Fibroblast of lung (primary cell): ENCODE measurements around the gene SELENOI. TPM values are rescaled to one million over a fixed set of nuclear protein-coding genes. Genes with fewer than 3 reads are reported as not detected.

ENCODE experiments used
- DNase-seq, 2 donors: peaks; one replicate each; pipeline versions ENCODE4 v3.0.0 to v3.0.0-alpha.2; 2010; ENCODE audit warnings: low read depth in 2 of 2
- H2AFZ ChIP-seq: 2 replicates; pipeline ENCODE4 v1.5.1; 2012; ENCODE audit warnings: low read length, control low read depth, inconsistent platforms
- H3K27ac ChIP-seq: 2 replicates; pipeline ENCODE4 v1.5.1; 2011; ENCODE audit warnings: low read length, control low read depth; ENCODE audit not compliant: insufficient read depth
- H3K27me3 ChIP-seq: 2 replicates; pipeline ENCODE4 v1.5.1; 2011; ENCODE audit warnings: mild to moderate bottlenecking, low read length; ENCODE audit not compliant: control insufficient read depth, insufficient read depth
- H3K36me3 ChIP-seq: 2 replicates; pipeline ENCODE4 v1.5.1; 2011; ENCODE audit warnings: low read length; ENCODE audit not compliant: control insufficient read depth, insufficient read depth
- H3K4me1 ChIP-seq: 2 replicates; pipeline ENCODE4 v1.5.1; 2011; ENCODE audit warnings: low read length; ENCODE audit not compliant: control insufficient read depth, insufficient read depth; ENCODE audit errors: extremely low read depth
- H3K4me2 ChIP-seq: 2 replicates; pipeline ENCODE4 v1.5.1; 2011; ENCODE audit warnings: low read length, control low read depth; ENCODE audit not compliant: insufficient read depth; ENCODE audit errors: extremely low read depth
- H3K4me3 ChIP-seq, 4 experiments: fragments of 200-600 bp in 1 of 4; sonication (generic) in 1 of 4; replicated peaks in 1 of 4; 2 replicates each; pipeline ENCODE4 v1.5.1; 2011 to 2016; ENCODE audit warnings: low read length in 4 of 4, low read depth in 3 of 4, mild to moderate bottlenecking in 3 of 4, control low read depth in 2 of 4, inconsistent platforms in 1 of 4, mixed read lengths in 1 of 4; ENCODE audit not compliant: insufficient read depth in 1 of 4; ENCODE audit errors: control extremely low read depth in 1 of 4
- H3K79me2 ChIP-seq: 2 replicates; pipeline ENCODE4 v1.5.1; 2012; ENCODE audit warnings: mild to moderate bottlenecking, low read length, inconsistent platforms; ENCODE audit not compliant: control insufficient read depth, insufficient read depth
- H3K9ac ChIP-seq: 2 replicates; pipeline ENCODE4 v1.5.1; 2011; ENCODE audit warnings: mild to moderate bottlenecking, low read length, control low read depth; ENCODE audit not compliant: insufficient read depth
- H3K9me3 ChIP-seq: 2 replicates; pipeline ENCODE4 v1.5.1; 2012; ENCODE audit warnings: low read depth, low read length; ENCODE audit not compliant: control insufficient read depth, insufficient read depth
- H4K20me1 ChIP-seq: 2 replicates; pipeline ENCODE4 v1.5.1; 2011; ENCODE audit warnings: low read length; ENCODE audit not compliant: control insufficient read depth, insufficient read depth; ENCODE audit errors: extremely low read depth
- CTCF ChIP-seq, 2 donors: IDR thresholded peaks in 1 of 2; conservative IDR thresholded peaks in 1 of 2; 1 replicate in 1 of 2; 2 replicates in 1 of 2; pipeline ENCODE4 v1.5.1; 2011 to 2012; ENCODE audit warnings: low read length in 2 of 2, control low read depth in 1 of 2, inconsistent platforms in 1 of 2, low read depth in 1 of 2, mild to moderate bottlenecking in 1 of 2
- EZH2 ChIP-seq: IDR thresholded peaks from 2 replicates; pipeline ENCODE4 v1.5.1; 2012; ENCODE audit warnings: low read length, control low read depth, mild to moderate bottlenecking; ENCODE audit errors: missing control alignments
- polyA plus RNA-seq, 2 donors: library from polyadenylated mRNA; depleted of rRNA in 1 of 2; stranded (reverse) in 1 of 2; unstranded in 1 of 2; fragments of >200 nt; gene quantifications; 2 replicates each; pipeline ENCODE4 v1.2.1, GENCODE V29; 2011 to 2012; ENCODE audit warnings: missing spikeins in 1 of 2
- total RNA-seq: library from RNA; depleted of rRNA; stranded (reverse); fragments of >200 nt; gene quantifications from 2 replicates; pipeline ENCODE4 v1.2.1, GENCODE V29; 2014

Gene SELENOI
- total and polyA plus RNA-seq, 2 donors (not counting 1 experiment from before 2014, with no cell fraction given): 11.9 to 18.8 TPM

- Histone ChIP-seq H3K9ac (no peak overlapping the region), H3K9me3 (no peaks in the 10 kb centered on the region), H3K4me2 (no peak overlapping the region), H3K79me2 (no peaks in the 10 kb centered on the region), H3K27ac (no peak overlapping the region), H3K27me3 (peaks cover 4% of the 10 kb centered on the region), H3K4me3 (no peak overlapping the region), H4K20me1 (no peaks in the 10 kb centered on the region), H3K4me1 (no peaks in the 10 kb centered on the region), H2AFZ (no peak overlapping the region), H3K36me3 (no peaks in the 10 kb centered on the region)
- DNase-seq: no peak
- no peak for TF ChIP-seq CTCF (conservative IDR thresholded peaks at IDR 0.05 in 1 of 2, IDR thresholded peaks at IDR 0.05 in 1 of 2; ENCODE audit: low read depth in 1 of 2, low read length in 2 of 2)
- TF ChIP-seq EZH2: no peak
Observed at GRCh38 chr2:26435106-26435505, 89.2 kb downstream of the SELENOI start.

- TF ChIP-seq CTCF (conservative IDR thresholded peaks at IDR 0.05 in 1 of 2, IDR thresholded peaks at IDR 0.05 in 1 of 2; ENCODE audit: low read depth in 1 of 2, low read length in 2 of 2) (no peak), EZH2 (no peak)
- H3K4me3 ChIP-seq: no peak overlapping the region
- no peak overlapping the region for H3K4me2 ChIP-seq
- no peaks in the 10 kb centered on the region for H3K4me1 ChIP-seq
- H3K79me2 ChIP-seq: no peaks in the 10 kb centered on the region
- no peak overlapping the region for H3K9ac ChIP-seq
- no peaks in the 10 kb centered on the region for H3K36me3 ChIP-seq
- no peak overlapping the region for H2AFZ ChIP-seq
- H4K20me1 ChIP-seq: no peaks in the 10 kb centered on the region
- no peaks in the 10 kb centered on the region for H3K9me3 ChIP-seq
- H3K27ac ChIP-seq: no peak overlapping the region
- H3K27me3 ChIP-seq: peaks cover 4% of the 10 kb centered on the region
- DNase-seq: peak in 1 of 2 donors; percentile 69
Observed at GRCh38 chr2:26438526-26438925, 92.6 kb downstream of the SELENOI start.

GRCh38 chr2:26438926-26439325 is 93.0 kb downstream of the SELENOI start:
- peaks cover 2% of the 10 kb centered on the region for H3K27me3 ChIP-seq
- H3K9me3 ChIP-seq: no peaks in the 10 kb centered on the region
- no peaks in the 10 kb centered on the region for H4K20me1 ChIP-seq
- peak in 1 of 2 donors; percentile 62 for DNase-seq
- H3K79me2 ChIP-seq: no peaks in the 10 kb centered on the region
- no peak overlapping the region for H2AFZ ChIP-seq
- no peak overlapping the region for H3K4me2 ChIP-seq
- H3K4me1 ChIP-seq: no peaks in the 10 kb centered on the region
- no peak for TF ChIP-seq CTCF (conservative IDR thresholded peaks at IDR 0.05 in 1 of 2, IDR thresholded peaks at IDR 0.05 in 1 of 2; ENCODE audit: low read depth in 1 of 2, low read length in 2 of 2)
- no peak for TF ChIP-seq EZH2
- no peaks in the 10 kb centered on the region for H3K36me3 ChIP-seq
- no peak overlapping the region for H3K27ac ChIP-seq
- no peak overlapping the region for H3K9ac ChIP-seq
- H3K4me3 ChIP-seq: no peak overlapping the region
